Astrocyte of the hippocampus (primary cell): ENCODE measurements around the gene IL11RA.
A peak's percentile ranks its signal among the peaks of the same experiment; 100 is the strongest.

Source experiments
- DNase-seq: peaks from one replicate; pipeline ENCODE4 v3.0.0; 2011; ENCODE audit warnings: low read depth, low spot score

Gene IL11RA

GRCh38 chr9:34686231-34686630, 34.2 kb downstream of the IL11RA start:
- no peak for DNase-seq

DNA sequence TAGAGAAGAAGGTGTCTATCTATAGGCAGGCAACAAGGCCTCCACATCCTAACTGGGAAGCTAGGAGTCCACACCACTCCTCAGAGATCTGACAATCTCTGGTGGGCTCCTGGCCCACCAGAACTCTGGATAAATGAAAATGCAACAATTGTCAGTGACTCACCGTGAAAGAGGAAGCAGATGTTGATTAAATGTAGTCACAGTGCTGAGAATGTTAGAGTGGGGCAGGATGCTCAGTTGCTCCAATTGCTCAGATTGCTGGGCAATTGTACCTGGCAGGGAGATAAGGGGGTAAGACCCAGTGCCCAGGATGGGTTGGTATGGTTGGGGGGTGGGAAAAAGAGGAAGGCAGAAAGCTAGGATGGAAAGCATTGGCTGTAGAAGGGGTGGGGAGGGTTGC, 34.7 kb downstream of the IL11RA start:
- DNase-seq, result no peak

GRCh38 chr9:34687276-34688030, 35.5 kb downstream of the IL11RA start:
- DNase-seq, result no peak

DNA sequence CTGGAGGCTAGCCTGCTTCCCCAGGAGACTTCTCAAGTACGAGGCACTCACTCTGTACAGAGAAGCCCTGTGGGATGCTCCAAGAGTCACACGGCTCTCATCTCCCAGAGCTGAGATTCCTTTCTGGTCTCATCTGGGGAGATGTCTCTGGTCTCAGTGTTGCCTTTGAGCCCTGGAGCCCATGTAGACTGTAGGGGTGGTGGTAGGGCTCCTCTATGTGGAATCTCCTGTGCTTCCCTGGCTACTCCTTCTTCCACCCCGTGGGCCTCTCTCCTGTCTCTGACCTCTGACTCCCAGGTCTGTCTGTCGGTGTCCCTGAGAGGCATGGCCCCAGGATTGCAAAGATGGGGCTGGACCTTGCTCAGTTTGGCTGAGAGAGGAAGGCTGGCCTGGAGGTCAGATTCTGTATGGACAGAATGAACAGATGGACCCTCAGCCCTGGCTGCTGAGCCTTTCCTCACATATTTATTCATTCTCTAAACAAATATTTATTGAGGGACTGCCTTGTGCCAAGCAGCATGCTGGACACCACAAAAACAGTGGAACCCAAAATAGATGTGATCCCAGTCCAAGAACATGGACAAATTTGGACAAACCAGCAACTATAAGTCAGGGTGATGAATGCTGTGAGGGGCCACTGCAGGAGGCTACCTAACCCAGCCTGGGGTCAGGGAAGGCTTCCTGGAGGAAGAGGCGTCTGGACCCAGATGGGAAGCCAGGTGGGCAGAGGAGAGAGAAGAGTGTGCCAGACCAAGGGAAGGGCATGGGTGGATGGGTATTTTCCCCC, 36.5 kb downstream of the IL11RA start:
- DNase-seq, result no peak

GRCh38 chr9:34689116-34689470, 37.1 kb downstream of the IL11RA start:
- no peak for DNase-seq

GRCh38 chr9:34689512-34689911, 37.5 kb downstream of the IL11RA start:
- DNase-seq, result no peak

DNA sequence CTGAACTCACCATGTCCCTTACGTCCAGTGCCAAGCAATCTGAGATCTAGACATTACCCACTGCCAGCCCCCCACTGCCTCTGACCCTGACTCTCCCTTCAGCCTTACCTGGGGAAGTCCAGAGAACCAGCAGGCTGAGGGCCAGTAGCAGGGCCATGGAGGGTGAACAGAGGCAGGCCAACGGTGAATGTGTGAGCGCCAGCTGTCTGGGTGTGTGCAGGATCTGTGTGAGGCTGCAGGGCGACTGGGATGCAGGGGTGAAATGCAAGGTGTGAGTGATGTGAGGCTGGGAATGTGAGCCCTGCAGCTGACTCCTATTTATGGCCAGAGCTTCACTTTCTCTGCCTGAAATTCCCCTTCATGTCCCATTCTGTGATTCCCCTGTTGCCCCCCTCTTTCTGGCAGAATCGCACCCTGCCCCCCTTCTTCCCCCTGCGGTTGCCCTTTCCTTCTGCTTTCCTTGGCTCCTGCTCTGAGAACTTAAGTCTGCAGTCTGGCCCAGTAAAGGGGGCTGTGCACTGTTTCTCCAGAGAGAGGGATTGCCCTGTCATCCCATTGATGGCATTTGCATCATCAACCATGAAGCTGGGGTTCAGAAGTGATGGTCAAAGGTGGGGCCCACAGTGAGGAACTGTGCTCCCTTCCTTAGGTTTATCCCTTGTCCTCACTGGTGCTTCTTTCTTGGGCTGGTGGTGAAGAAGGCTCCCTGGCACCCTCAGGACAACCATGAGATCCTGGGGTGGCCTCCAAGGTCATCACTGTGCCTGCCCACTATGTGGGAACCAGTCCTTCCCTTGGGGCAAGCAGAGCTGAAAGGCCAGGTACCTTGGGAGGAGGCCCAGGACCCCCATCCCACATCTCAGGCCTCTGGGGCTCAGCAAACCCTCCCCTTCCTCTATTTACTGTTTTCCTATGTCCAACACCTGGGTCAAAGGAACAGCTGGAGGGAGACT, 39.3 kb downstream of the IL11RA start, which contains the start of gene CCL19:
CCL19 (minus strand) TSS at position 294 of the 953 bp plus-strand sequence; CDS start at position 157, 137 bp downstream.
- DNase-seq, result peak; percentile 13

DNA sequence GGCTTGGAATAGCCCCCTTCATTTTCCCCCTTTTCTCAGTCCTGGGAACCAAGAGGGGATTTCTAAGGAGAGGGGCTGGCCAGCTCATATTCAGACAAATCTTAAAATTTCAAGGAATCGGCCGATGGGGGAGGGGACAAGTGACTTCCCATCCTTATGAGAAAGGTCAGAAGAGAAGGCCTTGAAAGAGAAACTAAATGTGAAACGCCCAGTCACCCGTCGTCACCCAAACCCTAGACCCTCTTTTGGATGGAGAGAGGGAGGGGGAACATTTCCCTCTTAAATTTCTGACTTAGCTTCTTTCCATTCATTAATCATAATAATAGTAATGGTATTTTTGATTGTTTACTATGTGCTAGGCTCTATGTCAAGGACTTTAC, 39.9 kb downstream of the IL11RA start:
- no peak for DNase-seq

- no peak for DNase-seq
Observed at GRCh38 chr9:34693560-34693959, 41.6 kb downstream of the IL11RA start.

DNA sequence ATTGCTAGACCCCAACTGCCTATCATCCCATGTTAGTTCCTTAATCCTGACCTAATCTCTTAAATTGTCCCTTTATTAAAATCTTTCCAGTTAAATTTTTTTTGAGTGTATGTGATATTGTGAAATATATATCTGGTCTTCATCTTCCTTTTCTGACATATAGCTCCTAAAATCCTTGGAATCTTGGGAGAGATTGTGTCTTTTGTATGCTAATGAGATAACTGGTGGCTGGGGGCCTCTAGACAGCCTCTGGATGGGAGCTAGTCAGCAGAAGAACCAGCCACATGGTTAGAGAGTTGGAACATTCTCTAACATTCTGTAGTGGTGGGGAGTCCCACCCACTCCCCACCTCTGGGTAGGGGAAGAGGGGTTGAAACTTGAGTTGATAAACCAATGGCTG, 42.8 kb downstream of the IL11RA start:
- no peak for DNase-seq

DNA sequence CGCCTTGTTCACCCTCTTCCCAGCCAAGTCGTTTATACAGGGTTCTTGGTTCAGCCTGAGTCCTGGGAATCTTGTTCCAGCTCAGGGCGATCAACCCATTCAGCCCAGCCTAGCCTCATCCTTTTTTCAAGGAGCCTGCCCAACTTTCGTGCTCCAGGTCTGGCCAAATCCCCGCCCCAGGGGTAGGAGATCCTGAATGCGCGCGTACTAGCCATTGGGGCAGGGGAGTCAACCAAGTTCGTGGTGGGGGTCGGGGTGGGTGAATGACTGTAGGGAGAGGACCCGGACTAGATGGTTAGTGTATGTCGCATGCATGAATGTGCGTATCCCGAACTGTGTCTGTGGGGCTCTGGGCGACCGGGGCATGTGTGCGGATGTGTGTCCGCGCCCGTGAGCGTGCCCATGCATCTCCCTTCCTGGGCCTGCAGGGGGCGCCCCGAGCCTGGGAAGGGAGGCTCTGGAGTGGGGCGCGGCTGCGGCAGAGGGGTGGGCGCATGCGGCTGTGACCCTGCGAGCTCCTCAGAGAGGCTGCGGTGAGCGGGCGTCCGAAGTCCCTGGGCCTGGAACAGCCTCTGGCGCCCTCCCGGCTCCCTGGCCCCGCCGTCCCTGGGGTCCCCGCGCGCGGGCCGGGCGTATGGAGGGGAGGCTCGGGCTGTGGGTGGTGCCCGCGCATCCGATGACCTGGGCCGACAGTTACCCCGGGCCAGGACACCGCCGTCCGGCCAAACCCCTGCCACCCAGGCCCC, 49.2 kb downstream of the IL11RA start:
- DNase-seq, result peak; percentile 84

- DNase-seq, result peak; percentile 92
Observed at GRCh38 chr9:34701769-34702736, 50.1 kb downstream of the IL11RA start.

- no peak for DNase-seq
Observed at GRCh38 chr9:34707130-34707529, 55.1 kb downstream of the IL11RA start.

DNA sequence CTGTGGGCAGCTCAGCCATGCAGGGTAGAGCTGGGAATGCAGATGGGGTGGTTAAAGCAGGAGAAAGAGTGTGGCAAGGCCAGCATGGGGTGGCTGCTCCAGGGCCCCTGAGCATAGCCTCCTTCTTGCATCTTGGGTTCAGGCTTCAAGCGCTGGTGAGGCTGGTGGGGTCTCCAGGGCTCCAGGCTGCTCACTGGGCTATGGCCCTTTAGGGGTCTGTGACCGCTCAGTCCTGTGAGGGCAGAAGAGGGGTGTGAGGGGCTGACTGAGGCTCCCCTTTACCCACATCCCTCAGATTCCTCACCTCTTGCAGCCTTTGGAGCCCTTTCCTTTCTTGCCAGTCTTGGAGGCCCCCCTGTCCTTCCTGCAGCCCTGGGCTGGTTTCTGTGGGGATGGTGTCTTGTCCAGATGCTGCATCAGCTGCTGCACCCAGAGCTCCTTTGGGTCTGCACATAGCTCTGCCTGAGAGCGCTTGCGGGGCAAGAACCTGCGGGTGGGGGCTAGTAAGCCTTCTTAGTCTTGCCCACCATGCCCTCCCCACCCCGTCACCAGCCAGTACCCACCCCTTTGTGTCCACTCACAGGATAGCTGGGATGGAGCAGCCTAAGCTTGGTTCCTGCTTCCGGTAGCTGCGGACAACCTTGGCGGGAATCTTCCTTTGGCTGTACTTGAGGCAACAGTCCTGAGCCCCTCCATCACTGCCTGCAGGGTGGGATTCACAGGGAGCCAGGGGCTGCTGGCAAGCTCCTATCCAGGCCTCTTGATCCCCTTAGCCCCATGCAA, 57.4 kb downstream of the IL11RA start:
- DNase-seq, result no peak

GRCh38 chr9:34710023-34710422, 58.0 kb downstream of the IL11RA start, which contains the start of gene CCL21:
Gene CCL21 (minus strand): TSS chr9:34710136. CDS start chr9:34710066, 70 bp downstream.
- DNase-seq, result peak; percentile 13
